Upper lobe of right lung (tissue), 1 donor: ENCODE results near the gene SMCO4. TPM values are rescaled to one million over a fixed set of nuclear protein-coding genes. Genes with fewer than 3 reads are reported as not detected.
"Not testable (repeated sequence)": the region's sequence is repeated elsewhere in the genome, so short reads cannot be mapped to it uniquely, and the experiment has no call there.

Experiments used
- ATAC-seq: fragments of 200-7000 bp; cut with Tn5 transposase; one replicate; pipeline ENCODE4 v1.9.1; 2020; ENCODE audit warnings: mild to moderate bottlenecking, moderate library complexity
- DNase-seq: peaks from one replicate; pipeline ENCODE4 v3.0.0-alpha.2; 2020
- H3K27ac ChIP-seq: fragments of 200-600 bp; one replicate; pipeline ENCODE4 v1.8.0; 2022
- H3K27me3 ChIP-seq: fragments of 200-600 bp; one replicate; pipeline ENCODE4 v1.8.0; 2022; ENCODE audit warnings: mild to moderate bottlenecking
- H3K36me3 ChIP-seq: fragments of 200-600 bp; one replicate; pipeline ENCODE4 v1.8.0; 2022
- H3K4me1 ChIP-seq: fragments of 200-600 bp; one replicate; pipeline ENCODE4 v1.8.0; 2022
- H3K4me3 ChIP-seq: fragments of 200-600 bp; one replicate; pipeline ENCODE4 v1.8.0; 2022; ENCODE audit warnings: mild to moderate bottlenecking
- H3K9me3 ChIP-seq: fragments of 200-600 bp; one replicate; pipeline ENCODE4 v1.8.0; 2022
- CTCF ChIP-seq: fragments of 200-600 bp; IDR thresholded peaks from one replicate; pipeline ENCODE4 v1.8.0; 2022; ENCODE audit warnings: antibody characterized with exemption
- intact Hi-C: fragments of 100-400 bp; cut with DNase I; formaldehyde crosslinking; loops from one replicate; pipeline ENCODE4 v1.11.0; 2022
- total RNA-seq: library from RNA; stranded (reverse); fragmentation: NEBNext Ultra II Directional; extraction: Animal tissue kit (Norgen Biotek cat#: 25700); gene quantifications from one replicate; pipeline ENCODE4 v1.2.1, GENCODE V29; 2021
- donor health status: DM: no; HTN: yes; CAD: no; lungs with severe emphysema.

SMCO4 gene
- total RNA-seq, 1 donor from 2014 or later = 55.7 TPM

GRCh38 chr11:93585758-93586157 lies 42.6 kb upstream of the SMCO4 start:
- Histone ChIP-seq H3K27me3 (no peaks in the 10 kb centered on the region), H3K4me1 (no peaks in the 10 kb centered on the region), H3K27ac (no peak overlapping the region), H3K9me3 (no peaks in the 10 kb centered on the region), H3K36me3 (no peaks in the 10 kb centered on the region), H3K4me3 (no peak overlapping the region)
- ATAC-seq (no peak), DNase-seq (no peak)
- intact Hi-C loops = no loop called here
- no peak for TF ChIP-seq CTCF

- Histone ChIP-seq H3K4me1 (no peaks in the 10 kb centered on the region), H3K27me3 (no peaks in the 10 kb centered on the region), H3K9me3 (no peaks in the 10 kb centered on the region), H3K36me3 (no peaks in the 10 kb centered on the region), H3K4me3 (no peak overlapping the region), H3K27ac (no peak overlapping the region)
- ATAC-seq (no peak), DNase-seq (no peak)
- intact Hi-C loops = no loop called here
- no peak for TF ChIP-seq CTCF
Observed at GRCh38 chr11:93583490-93583889, 40.3 kb upstream of the SMCO4 start.

- no peaks in the 10 kb centered on the region for H3K9me3 ChIP-seq
- no peak for DNase-seq
Observed at GRCh38 chr11:93579187-93579751, 36.1 kb upstream of the SMCO4 start.

GRCh38 chr11:93577286-93577685 lies 34.1 kb upstream of the SMCO4 start:
- H3K36me3 ChIP-seq = no peaks in the 10 kb centered on the region
- ATAC-seq (no peak), DNase-seq (no peak)
- H3K4me3 ChIP-seq = no peak overlapping the region
- intact Hi-C loops = no loop called here
- H3K27me3 ChIP-seq = no peaks in the 10 kb centered on the region
- TF ChIP-seq CTCF = no peak
- H3K9me3 ChIP-seq = no peaks in the 10 kb centered on the region
- H3K27ac ChIP-seq = no peak overlapping the region
- no peaks in the 10 kb centered on the region for H3K4me1 ChIP-seq

More at GRCh38 chr11:93579187-93579751, 36.1 kb upstream of the SMCO4 start:
- Histone ChIP-seq H3K36me3 (no peaks in the 10 kb centered on the region), H3K27me3 (no peaks in the 10 kb centered on the region), H3K4me1 (no peaks in the 10 kb centered on the region), H3K27ac (no peak overlapping the region), H3K4me3 (no peak overlapping the region)
- intact Hi-C loops = no loop called here
- TF ChIP-seq CTCF = no peak
- no peak for ATAC-seq

- ATAC-seq, H3K27ac ChIP-seq, H3K9me3 ChIP-seq, intact Hi-C loops, H3K36me3 ChIP-seq, H3K27me3 ChIP-seq, DNase-seq, H3K4me3 ChIP-seq, H3K4me1 ChIP-seq: not testable (repeated sequence)
Observed at GRCh38 chr11:93576870-93577269, 33.7 kb upstream of the SMCO4 start.

- ATAC-seq (no peak), DNase-seq (no peak)
- Histone ChIP-seq H3K36me3 (no peaks in the 10 kb centered on the region), H3K4me3 (no peak overlapping the region), H3K4me1 (no peaks in the 10 kb centered on the region), H3K27me3 (no peaks in the 10 kb centered on the region), H3K27ac (no peak overlapping the region), H3K9me3 (no peaks in the 10 kb centered on the region)
- no peak for TF ChIP-seq CTCF
- intact Hi-C loops = no loop called here
Observed at GRCh38 chr11:93574638-93575220, 31.5 kb upstream of the SMCO4 start.
